Stimulated activated CD4-positive, alpha-beta T cell treated with anti-CD3 and anti-CD28 coated beads, Interleukin-15, amount 100 ng/mL, for 48 hours (primary cell): Measurements from ENCODE around the gene KIAA1614.

Source experiments
- DNase-seq, 2 donors: peaks; one replicate each; pipeline ENCODE4 v3.0.0-alpha.2; 2020; ENCODE audit warnings: low read depth in 2 of 2

Gene KIAA1614

DNA sequence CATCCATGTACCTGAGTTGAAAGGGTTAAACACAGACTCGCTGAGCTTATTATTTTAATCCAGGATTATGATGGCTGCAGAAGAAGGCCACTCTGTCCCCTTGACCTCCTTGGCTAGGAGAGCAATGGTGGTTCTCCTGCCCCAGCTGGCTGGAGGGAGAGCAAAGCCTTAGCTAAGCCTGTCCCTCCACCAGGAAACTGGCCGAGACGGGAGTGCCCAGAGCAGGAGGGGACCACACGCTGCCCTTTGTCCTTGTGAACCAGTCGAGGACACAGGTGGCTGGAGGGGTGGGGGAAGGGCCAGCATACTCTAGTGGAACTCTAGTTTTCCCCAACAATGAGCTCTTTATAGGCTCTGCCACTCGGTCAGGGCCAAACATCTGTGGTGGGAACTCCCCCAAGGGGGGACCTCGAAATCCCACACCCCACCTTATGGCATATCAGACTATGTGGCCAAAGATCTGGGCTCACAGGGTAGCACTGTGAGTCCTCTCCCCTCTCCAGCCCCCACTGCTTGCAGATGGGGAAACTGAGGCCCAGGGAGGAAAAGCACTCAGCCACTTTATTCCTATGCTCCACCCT, 12.9 kb downstream of the KIAA1614 start:
- no peak for DNase-seq

DNA sequence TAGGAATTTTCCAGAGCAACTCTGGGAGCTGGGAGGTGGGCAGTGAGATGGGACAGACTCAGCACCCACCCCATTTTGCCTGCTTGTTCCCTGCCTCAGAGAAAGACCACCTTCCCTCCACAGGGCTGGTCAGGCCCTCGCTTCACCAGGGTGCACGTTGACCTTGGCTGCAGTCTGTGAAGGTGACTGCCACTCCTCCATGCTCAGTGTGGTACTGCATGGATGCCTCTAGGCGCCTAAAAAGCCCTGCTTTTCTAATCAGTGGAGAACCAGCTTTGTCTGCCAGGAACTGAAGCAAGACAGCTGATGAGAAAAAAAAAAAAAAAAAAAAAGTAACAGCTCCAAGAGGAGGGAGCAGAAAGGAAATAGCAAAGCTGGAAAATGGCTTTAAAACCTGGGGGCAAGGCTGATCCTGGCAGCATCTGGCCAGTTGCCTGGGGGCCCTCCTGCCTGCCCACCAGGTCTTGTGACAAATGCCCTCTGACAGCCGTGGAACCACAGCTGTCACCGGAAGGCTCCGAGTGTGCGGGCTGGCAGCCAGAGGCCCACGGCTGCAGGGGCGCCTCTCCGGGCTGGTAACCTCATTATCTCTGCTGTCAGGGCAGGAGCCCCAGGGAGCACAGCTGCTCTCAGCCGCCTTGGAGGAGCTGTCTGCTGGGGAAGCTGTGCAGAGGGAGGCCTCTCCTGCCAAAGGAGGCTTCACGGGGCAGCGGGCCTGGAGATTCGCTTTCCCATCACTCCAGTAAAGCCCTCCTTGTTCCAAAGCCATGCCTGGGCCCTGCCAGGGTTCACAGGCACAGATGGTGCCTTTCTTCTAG, 13.7 kb downstream of the KIAA1614 start:
- DNase-seq, result peak in 1 of 2 donors; percentile 11

DNA sequence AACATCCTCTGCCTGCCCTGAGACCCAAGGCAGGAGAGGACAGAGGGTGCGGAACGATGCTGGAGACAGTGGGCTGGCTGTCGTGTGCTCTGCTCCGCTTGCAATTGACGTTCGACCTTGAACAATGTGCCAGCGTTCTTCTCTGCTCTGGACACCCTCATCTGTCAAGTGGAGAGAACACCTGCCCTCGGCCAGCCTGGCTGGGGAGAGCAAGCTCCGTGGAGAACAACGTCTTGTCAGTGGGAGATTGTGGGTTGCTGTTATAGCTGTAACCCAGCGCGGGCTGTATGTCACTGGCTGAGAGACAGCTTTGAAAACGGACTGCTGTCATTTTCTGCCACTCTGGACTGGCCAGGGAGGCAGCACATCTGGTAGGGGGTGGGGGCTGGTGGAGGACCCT, 14.7 kb downstream of the KIAA1614 start:
- DNase-seq, result no peak

DNA sequence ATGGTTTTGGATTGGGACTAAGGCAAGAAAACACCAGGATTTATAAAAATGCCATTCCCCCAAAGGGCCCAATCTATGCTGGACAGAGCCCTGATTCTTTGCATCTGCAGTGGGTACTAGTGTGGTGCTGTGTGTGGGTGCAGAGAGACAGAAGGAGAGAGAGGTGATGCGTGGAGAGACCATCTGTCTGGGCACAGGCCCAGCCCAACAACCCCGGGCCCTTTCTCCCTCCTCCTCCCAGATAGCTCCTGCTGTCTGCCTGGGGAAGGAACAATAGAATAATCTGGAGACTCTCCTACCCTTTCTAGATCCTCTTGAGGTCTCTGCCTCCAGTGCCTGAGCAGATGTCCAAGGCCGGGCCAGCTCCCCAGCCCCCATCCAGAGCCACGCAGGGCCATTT, 15.1 kb downstream of the KIAA1614 start:
- no peak for DNase-seq

DNA sequence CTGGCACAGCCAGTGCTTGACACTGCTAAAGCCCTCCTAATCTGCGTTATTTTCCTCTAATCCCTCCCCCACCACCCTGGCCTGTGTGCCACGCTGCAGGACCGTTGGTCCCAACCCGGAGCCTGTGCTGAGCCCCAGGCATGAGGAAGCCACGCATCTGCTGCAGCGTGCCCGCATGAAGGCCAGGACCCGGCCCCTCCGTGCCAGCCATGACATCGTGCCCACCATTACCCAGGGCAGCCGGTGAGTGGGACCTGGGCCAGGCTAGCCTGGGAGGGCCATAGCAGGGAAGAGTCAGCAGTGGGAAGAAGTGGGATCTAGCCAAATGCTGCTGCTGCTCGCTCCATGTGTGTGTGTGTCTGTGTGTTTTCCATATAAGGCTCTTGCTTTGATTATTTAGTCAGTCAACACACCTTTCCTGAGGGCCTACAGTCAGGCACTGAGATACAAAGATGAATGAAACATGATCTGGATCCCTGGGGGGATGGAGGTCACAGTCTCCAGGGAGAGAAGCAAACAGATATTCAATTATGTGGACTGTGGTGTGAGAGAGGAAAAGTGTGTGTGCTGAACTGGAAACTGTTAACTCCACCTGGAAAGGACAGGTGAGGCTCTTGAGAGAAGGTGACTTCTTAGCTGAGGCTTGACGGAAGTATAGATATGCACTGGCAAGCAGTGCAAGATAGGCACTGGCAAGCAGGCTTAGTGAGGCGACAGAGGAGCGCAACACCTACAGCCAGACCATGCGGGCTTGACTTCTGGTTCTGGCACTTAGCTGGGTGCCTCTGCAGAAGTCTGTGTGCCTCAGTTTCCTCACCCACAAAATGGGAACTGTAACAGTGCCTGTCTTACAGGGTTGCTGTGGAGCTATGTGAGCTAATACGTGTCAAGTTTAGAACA, 15.9 kb downstream of the KIAA1614 start:
- DNase-seq, result no peak

DNA sequence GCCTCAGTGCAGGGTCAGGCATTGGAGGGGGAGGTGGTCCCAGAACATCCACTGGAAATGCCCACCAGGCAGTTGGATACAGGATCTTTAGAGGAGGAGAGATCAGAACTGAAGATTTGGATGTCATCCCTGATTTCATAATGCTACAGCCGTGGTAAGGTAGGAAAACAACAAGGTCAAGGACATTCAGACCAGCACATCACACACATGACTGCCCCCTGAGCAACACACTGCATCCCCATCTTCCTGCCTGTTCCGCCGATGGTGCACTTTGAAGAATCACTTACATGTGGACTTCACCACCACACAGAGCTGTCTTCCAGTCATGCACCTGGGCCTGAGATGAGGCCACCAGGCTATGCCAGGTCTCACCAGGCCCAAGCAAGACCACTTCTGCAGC, 16.7 kb downstream of the KIAA1614 start:
- no peak for DNase-seq

DNA sequence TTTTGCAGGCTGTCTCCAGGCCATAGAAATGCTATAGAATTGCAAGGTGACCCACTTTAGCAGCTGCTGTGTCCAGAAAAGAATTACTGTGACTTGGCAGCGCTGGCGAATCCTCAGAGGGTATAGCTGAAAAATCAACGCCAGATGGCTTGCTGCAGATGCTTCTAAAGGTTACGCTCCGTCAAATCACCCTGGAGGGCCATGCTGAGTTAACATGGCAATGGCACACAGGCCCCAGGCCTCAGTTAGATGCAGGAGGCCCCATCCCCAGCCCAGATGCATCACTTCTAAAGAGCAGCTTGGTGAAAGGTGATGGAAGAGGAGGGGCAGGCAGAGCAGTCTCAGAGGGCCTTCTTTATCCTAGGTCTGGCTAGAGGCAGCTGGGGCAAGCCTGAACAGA, 18.0 kb downstream of the KIAA1614 start:
- no peak for DNase-seq

DNA sequence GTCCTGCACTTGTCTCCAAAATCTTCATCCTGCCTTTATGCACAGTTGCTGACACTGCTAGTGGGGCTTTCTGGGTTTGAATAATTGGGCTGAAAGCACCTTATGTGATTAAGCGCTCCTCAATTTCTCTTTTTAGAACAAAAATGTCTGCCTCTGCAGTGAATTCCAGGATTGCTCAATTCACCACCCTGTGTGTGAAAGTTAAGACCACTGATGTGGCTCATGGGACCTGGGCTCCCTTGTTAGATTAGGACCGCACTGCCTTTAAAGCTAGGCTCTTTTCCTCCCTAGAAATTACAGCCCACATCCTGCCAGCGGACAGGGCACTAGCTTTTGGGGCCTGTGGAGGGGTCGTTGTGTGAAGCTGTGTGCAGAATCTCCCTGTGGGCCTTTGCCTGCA, 18.8 kb downstream of the KIAA1614 start:
- no peak for DNase-seq

DNA sequence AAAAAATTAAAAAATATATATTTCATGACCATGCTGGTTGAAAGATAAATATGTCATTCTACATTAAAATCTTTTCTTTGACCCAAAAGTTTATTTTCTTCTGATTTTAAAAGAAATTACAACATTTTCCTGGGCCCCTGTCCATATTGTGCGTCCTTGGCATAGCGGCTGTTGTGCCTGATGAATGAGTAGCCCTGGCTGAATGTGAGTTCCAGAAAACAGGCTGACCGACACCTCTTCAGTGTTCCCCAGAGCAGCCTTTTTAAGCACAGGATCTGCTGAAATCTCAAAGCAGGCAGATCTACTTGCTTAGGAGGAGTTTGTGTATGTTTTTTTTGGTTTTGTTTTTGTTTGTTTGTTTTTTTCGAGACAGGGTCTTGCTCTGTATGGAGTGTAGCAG, 19.7 kb downstream of the KIAA1614 start:
- DNase-seq, result no peak

DNA sequence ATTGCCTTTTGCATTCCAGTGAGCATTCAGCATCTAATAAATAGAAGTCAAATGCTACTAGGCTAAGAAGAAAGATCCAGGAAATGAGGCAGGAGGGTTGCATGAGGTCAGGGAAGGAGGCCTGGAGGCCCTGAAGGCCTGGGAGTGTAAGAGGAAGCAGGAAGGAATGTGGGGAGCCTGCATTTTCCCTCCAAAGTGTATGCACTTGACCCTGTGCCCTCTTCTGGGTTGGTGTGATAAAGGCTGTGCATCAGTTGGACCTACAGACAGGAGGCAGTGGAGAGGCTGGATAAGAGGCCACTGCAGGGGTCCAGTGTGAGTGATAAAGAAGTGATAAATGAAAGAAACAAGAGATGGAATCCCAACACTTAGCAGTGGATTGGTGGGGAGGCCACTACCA, 20.4 kb downstream of the KIAA1614 start:
- no peak for DNase-seq

DNA sequence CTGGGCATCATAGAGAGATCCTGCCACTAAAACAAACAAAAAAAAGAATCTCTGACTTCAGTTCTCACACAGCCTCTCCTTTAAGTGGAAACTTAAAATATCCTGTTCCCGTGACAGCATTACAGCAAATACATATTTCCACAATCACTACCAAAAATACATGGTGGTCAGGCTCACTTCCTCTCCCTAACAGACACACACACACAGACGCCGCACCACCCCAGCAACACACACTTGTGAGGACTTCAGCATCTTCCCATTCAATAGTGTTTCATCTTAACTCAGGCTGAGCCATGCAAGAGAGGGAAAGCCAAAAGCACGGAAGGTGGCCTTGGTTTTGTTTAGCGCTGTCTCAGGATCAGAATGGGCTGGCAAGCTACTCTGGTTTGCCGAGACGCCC, 21.9 kb downstream of the KIAA1614 start:
- DNase-seq, result no peak

DNA sequence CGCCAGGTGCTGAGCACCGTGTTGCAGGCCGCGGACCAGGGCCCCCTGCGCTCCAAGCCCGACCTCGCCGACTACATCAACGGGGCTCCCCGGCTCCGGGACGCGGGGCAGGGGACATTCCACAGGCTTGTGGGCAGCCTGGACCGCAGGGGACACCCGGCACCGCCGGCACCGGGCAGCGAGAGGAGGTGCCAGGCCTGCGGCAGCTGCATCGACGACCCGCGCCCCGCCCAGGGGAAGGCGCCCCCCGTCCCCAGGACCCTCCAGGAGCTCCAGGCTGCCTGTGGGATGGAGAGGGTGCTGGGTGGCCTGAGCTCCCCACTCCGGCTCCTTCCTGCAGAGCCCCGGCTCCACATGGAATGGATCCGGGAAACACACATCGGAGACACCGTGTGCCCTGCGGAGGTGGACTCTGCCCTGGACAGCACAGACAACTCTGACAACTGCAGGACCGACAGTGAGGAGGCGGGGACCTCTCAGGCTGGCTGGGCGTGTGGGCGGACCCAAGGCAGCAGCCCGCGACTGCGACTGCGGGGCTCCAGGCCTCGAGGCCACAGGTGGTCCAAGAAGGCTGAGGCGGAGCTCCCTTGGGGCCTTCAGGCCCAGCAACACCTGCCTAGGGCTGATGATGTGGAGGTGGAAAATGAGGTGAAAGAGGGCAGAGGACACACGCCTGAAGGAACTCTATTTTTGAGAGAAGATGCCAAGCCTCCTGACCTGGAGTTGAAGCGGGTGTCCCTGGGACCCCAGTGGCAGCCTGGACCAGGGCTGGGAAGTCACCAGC, 22.8 kb downstream of the KIAA1614 start:
- DNase-seq, result no peak

DNA sequence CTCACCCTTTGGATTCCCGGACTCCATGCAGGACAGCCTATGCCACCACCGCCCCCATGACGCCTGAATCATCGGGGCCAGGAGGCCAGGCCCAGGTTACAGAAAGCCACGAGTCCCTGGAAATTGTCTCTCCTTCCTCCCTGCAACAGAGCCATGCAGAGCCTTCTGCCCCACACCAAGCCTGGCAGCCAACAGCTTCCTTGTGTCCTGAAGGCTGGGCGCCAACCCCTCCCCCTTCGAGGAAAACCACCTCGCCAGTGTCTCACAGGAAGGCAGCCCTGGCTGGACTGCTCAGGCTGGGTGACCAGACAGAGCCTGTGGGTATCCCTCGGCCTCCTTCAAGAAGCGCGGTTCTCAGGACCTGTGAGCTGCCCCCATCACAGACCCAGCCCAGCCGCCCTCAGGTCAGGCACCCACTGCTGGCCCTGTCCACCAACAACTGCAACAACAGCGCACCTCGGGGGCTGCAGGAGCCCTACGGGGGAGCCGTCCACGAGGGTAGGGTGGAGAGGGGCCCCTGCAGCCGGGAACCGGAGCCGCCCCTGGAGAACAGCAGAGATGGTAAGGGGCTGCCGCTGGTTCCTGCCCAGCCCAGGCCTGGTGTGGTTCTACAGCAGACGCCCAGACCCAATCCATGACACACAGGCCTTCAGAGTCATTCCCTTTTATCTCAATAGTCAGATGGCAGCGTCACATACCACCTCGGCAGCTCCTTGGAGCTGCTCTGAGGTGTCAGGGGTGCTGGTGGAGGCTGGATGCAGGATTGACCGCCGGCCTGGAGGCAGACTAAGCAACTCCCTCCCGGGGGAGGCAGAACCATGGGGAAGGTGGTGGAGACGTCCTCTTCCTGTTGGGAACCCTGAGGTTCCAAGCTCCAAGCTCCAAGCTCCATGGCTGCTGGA, 23.7 kb downstream of the KIAA1614 start:
- no peak for DNase-seq

DNA sequence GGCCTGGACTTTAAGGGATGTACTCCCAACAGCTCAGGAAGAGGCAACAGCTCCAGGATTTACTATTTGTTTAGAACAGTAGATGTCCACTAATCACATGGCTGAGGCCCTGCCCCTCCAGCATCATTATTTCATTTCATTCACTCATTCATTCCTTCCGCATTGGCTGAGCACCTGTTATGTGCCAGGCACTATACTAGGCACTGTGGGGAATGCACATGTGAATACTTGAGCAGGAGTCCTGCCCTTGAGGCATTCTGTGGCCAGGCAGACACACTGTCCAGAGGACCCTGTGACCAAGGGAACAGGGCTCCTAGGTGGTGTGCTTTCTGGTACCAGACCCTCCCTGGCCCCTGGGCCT, 24.3 kb downstream of the KIAA1614 start:
- DNase-seq, result no peak

DNA sequence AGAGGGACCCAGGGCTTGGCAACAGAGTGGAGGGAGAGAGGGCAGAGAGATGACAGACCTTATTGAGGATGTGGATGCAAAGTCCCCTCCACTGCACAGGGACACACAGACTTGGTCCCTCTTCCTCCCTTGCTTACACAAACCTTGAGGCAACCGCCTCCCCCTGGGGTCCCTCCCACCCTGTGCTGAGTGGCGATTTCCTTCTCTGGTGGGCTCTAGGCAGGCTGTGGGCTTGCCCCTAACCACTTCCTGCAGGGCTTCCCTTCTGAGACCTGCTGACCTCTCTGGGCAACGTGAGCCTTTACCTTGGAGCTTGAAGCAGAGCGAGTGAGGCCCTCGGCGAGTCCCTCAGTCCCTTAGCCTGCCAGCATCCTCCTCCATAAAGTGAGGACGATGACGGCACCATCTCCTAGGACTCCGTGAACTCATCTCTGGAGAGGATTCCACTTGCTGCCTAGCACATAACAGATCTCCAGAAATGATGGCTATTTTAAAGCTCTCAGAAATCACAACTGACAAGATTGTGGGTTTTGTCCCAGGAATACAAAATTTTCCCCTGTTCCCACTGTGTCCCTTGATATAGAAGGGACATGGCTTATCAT, 25.0 kb downstream of the KIAA1614 start:
- DNase-seq, result no peak

DNA sequence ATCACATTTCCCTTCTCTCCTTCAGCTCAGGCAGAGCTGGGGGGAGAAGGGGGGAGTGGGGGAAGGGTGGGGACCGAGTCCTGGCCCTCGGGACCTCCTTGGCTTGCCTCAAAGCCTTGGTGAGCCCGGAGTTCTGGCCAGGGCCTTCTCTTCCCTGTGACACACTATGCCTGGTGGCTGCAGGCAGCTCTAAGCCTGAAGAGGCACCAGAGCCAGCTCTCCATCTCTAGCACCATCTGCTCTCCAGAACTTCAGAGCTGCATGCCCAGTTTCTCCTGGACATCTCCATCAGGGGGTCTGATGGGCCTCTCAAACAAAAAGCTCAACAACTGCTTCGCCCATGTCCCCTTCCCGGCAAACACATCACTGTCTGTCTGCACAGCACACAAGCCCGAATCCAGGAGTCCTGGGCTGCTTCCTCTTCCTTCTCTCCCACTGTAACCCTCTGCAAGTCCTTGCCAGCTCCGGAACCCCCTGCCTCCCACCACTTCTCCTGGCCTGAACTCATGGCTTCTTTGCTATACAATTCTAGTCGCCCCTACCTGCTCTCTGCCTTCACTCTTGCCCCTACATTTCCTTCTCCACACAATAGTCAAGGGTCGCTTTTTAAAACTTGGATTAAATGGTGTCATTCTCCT, 26.5 kb downstream of the KIAA1614 start:
- no peak for DNase-seq

DNA sequence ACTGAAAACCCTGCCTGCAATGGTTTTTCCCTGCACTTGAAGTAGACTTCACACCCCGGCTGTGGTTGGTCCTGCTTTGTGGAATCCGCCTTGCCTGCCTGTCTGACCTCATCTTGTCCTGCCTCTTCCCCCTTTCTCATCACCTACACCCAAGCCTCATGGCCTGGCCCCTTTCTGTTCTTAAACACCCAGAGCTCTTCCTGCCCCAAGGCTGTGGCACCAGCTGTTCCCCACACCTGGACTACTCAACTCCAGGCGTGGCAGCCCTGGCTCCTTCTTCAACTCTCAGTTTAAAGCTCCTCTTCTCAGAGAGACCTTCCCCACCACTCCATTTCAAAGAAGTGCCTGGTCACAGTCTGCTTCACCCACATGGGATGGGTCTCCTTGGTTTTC, 27.0 kb downstream of the KIAA1614 start:
- no peak for DNase-seq

DNA sequence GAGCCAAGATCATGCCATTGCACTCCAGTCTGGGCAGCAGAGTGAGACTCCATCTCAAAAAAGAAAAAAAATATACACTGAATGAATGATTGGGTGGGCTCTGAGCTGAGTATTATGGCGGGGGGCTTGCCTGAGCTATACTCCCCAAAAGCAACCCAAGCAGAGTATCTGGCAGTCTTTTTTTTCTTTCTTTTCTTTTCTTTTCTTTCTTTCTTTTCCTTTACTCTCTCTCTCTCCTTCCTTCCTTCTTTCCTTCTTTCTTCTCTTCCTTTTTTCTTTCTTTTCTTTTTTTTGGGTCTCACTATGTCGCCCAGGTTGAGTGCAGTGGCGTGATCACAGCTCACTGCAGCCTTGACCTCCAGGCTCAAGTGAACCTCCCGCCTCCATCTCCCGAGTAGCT, 27.7 kb downstream of the KIAA1614 start:
- no peak for DNase-seq

DNA sequence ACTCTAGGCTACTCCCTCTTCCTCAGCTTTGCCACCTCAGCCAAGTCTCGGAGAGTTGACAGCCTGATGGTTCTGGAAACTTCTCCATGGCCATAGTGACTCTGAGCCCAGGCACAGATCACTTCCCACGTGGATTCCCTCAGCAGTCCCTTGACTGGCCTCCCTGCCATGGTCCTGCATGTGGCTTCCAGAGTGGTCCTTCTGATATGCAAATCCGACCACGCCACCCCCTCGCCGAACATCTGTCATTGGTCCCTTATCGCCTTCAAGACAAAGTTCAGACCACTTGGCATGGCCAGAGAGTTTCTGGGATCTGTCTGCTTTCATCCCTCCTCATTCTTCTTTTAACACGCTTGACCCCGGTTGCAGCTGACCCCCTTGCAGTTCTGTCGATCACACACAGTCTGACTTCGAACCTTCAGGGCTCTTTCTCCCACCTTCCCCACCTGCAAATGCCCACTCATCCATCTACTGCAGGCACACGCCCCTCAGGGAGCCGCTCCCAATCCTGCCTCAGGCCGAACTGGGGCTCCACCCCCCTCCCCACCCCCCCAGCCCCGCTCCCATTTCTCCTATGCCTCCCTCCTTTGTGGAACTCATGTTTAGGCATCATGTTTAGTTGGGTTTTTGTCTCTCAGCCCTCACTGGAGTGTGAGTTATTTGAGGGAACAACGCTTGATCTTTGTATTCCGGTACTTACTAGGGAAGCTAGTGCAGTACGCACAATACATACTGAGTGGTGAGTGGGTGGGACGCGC, 29.0 kb downstream of the KIAA1614 start:
- DNase-seq, result no peak
